ENCODE results near the gene HSD17B7.
"Not testable (repeated sequence)": the region's sequence is repeated elsewhere in the genome, so short reads cannot be mapped to it uniquely, and the experiment has no call there.

The HSD17B7 gene

GRCh38 chr1:162790303-162790984, at the start of gene HSD17B7:
Gene HSD17B7, plus strand, starts transcription at chr1:162790702. Its CDS starts 99 bp downstream, at chr1:162790801.
- ATAC-seq = peak; percentile 99

- no peak for ATAC-seq
Measured at GRCh38 chr1:162740755-162741154, 49.7 kb upstream of the HSD17B7 start.

- ATAC-seq = no peak
Measured at GRCh38 chr1:162741574-162741973, 48.9 kb upstream of the HSD17B7 start.

GRCh38 chr1:162746264-162746942, 44.1 kb upstream of the HSD17B7 start:
- ATAC-seq = not testable (repeated sequence)

GRCh38 chr1:162753001-162753658, 37.4 kb upstream of the HSD17B7 start:
- no peak for ATAC-seq

- ATAC-seq = no peak
Measured at GRCh38 chr1:162753998-162754585, 36.4 kb upstream of the HSD17B7 start.

- no peak for ATAC-seq
Measured at GRCh38 chr1:162755306-162755705, 35.2 kb upstream of the HSD17B7 start.

- ATAC-seq = no peak
Measured at GRCh38 chr1:162756523-162756922, 34.0 kb upstream of the HSD17B7 start.

GRCh38 chr1:162757476-162757875, 33.0 kb upstream of the HSD17B7 start:
- ATAC-seq = no peak

GRCh38 chr1:162765788-162766187, 24.7 kb upstream of the HSD17B7 start:
- no peak for ATAC-seq

GRCh38 chr1:162772571-162773154, 17.8 kb upstream of the HSD17B7 start:
- no peak for ATAC-seq

GRCh38 chr1:162774007-162774406, 16.5 kb upstream of the HSD17B7 start:
- no peak for ATAC-seq

- no peak for ATAC-seq
Measured at GRCh38 chr1:162779043-162779442, 11.5 kb upstream of the HSD17B7 start.

GRCh38 chr1:162782671-162783070, 7.8 kb upstream of the HSD17B7 start:
- no peak for ATAC-seq

GRCh38 chr1:162784926-162785325, 5.6 kb upstream of the HSD17B7 start:
- ATAC-seq = not testable (repeated sequence)

- not testable (repeated sequence) for ATAC-seq
Measured at GRCh38 chr1:162788783-162789182, 1.7 kb upstream of the HSD17B7 start.

GRCh38 chr1:162790985-162791357, 469 bp downstream of the HSD17B7 start:
- ATAC-seq = not testable (repeated sequence)

GRCh38 chr1:162794284-162794683, 3.8 kb downstream of the HSD17B7 start:
- ATAC-seq = not testable (repeated sequence)

GRCh38 chr1:162796617-162797279, 6.2 kb downstream of the HSD17B7 start:
- ATAC-seq = not testable (repeated sequence)

- ATAC-seq = not testable (repeated sequence)
Measured at GRCh38 chr1:162799995-162800830, 9.7 kb downstream of the HSD17B7 start.

GRCh38 chr1:162807503-162807902, 17.0 kb downstream of the HSD17B7 start:
- not testable (repeated sequence) for ATAC-seq

All from activated CD4-positive, CD25-positive, alpha-beta regulatory T cell treated with anti-CD3 and anti-CD28 coated beads, Interleukin-2, amount 50 U/mL, for 24 hours (primary cell).